ENCODE data around the gene NLK.

Gene NLK

DNA sequence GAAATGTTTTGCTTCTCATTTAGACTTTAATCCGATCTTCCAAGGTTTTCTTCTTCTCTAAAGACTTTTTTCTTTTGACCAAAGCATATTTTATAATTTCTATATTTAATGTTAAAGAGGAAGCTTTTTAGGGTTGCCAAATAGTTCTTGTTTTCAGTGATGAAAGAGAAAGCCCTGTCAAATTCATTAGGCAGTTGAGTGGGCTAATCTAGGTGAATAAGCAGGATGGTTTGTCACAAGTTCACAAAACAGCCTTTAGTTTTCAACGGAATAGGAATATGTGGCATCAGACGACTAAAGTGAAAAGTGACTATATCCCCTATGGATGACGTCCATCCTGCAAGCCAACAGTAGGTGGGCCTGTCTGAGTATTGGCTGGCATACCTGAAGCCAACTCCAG, 118.8 kb downstream of the NLK start (continued):
- no peak for TF ChIP-seq ZNF8 (CRISPR knock-in tag; IDR thresholded peaks at IDR 0.05)
- TF ChIP-seq CSDC2 (CRISPR knock-in tag; IDR thresholded peaks at IDR 0.05) = no peak
- TF ChIP-seq TSHZ2 (CRISPR knock-in tag; IDR thresholded peaks at IDR 0.05) = no peak

GRCh38 chr17:28166478-28166877, 124.0 kb downstream of the NLK start:
- TF ChIP-seq ZC3H10 (CRISPR knock-in tag; IDR thresholded peaks at IDR 0.05) (no peak), BACH2 (CRISPR knock-in tag; IDR thresholded peaks at IDR 0.05; ENCODE audit: borderline replicate concordance) (no peak), ESRRG (CRISPR knock-in tag; IDR thresholded peaks at IDR 0.05) (no peak)
- no peak for ATAC-seq

GRCh38 chr17:28169621-28170349, 127.3 kb downstream of the NLK start:
- no peak for ATAC-seq

More at GRCh38 chr17:28169621-28170349, 127.3 kb downstream of the NLK start:
- TF ChIP-seq ISL1 (CRISPR knock-in tag; IDR thresholded peaks at IDR 0.05) (no peak), OSR1 (CRISPR knock-in tag; IDR thresholded peaks at IDR 0.05) (no peak), SNAI2 (CRISPR knock-in tag; IDR thresholded peaks at IDR 0.05) (no peak), CREB5 (CRISPR knock-in tag; IDR thresholded peaks at IDR 0.05; ENCODE audit: low read depth) (no peak), BACH2 (CRISPR knock-in tag; IDR thresholded peaks at IDR 0.05; ENCODE audit: borderline replicate concordance) (no peak), ZFP30 (CRISPR knock-in tag; IDR thresholded peaks at IDR 0.05) (no peak), TCF4 (CRISPR knock-in tag; IDR thresholded peaks at IDR 0.05; ENCODE audit: borderline replicate concordance) (no peak), TSHZ2 (CRISPR knock-in tag; IDR thresholded peaks at IDR 0.05) (no peak), ZNF8 (CRISPR knock-in tag; IDR thresholded peaks at IDR 0.05) (no peak), ZFP3 (CRISPR knock-in tag; IDR thresholded peaks at IDR 0.05) (no peak), ESRRG (CRISPR knock-in tag; IDR thresholded peaks at IDR 0.05) (no peak)
- TF ChIP-seq, protein P1, sequence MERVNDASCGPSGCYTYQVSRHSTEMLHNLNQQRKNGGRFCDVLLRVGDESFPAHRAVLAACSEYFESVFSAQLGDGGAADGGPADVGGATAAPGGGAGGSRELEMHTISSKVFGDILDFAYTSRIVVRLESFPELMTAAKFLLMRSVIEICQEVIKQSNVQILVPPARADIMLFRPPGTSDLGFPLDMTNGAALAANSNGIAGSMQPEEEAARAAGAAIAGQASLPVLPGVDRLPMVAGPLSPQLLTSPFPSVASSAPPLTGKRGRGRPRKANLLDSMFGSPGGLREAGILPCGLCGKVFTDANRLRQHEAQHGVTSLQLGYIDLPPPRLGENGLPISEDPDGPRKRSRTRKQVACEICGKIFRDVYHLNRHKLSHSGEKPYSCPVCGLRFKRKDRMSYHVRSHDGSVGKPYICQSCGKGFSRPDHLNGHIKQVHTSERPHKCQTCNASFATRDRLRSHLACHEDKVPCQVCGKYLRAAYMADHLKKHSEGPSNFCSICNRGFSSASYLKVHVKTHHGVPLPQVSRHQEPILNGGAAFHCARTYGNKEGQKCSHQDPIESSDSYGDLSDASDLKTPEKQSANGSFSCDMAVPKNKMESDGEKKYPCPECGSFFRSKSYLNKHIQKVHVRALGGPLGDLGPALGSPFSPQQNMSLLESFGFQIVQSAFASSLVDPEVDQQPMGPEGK (CRISPR knock-in tag; IDR thresholded peaks at IDR 0.05; ENCODE audit: borderline replicate concordance) = no peak
- TF ChIP-seq, protein P2, sequence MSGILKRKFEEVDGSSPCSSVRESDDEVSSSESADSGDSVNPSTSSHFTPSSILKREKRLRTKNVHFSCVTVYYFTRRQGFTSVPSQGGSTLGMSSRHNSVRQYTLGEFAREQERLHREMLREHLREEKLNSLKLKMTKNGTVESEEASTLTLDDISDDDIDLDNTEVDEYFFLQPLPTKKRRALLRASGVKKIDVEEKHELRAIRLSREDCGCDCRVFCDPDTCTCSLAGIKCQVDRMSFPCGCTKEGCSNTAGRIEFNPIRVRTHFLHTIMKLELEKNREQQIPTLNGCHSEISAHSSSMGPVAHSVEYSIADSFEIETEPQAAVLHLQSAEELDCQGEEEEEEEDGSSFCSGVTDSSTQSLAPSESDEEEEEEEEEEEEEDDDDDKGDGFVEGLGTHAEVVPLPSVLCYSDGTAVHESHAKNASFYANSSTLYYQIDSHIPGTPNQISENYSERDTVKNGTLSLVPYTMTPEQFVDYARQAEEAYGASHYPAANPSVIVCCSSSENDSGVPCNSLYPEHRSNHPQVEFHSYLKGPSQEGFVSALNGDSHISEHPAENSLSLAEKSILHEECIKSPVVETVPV (CRISPR knock-in tag; IDR thresholded peaks at IDR 0.05) = no peak

Data from SK-N-SH treated with all-trans-retinoic acid at 6 μM for 48 hours (cell line).